Adrenal gland (tissue), 19 donors: ENCODE data around the gene ADGRG4. TPM values are rescaled to one million over a fixed set of nuclear protein-coding genes. Genes with fewer than 3 reads are reported as not detected.
"Not testable (repeated sequence)": the region's sequence is repeated elsewhere in the genome, so short reads cannot be mapped to it uniquely, and the experiment has no call there.

ENCODE experiments used
- DNase-seq, 7 donors: peaks; one replicate each; pipeline ENCODE4 v3.0.0-alpha.2; 2019 to 2020
- H3K27ac ChIP-seq, 5 donors: fragments of 200-600 bp; sonication (generic) in 4 of 5; 1 replicate in 3 of 5; 2 replicates in 2 of 5; pipeline versions ENCODE4 v1.5.1 to v1.8.0; 2016 to 2020; ENCODE audit warnings: mild to moderate bottlenecking in 1 of 5
- H3K27me3 ChIP-seq: fragments of 200-600 bp; 2 replicates; pipeline ENCODE4 v1.8.0; 2021
- H3K36me3 ChIP-seq, 2 donors: fragments of 200-600 bp; replicated peaks in 1 of 2; 1 replicate in 1 of 2; 2 replicates in 1 of 2; pipeline versions ENCODE4 v1.5.1 to v1.8.0; 2018 to 2022
- H3K4me1 ChIP-seq, 2 donors: fragments of 200-600 bp; replicated peaks in 1 of 2; 1 replicate in 1 of 2; 2 replicates in 1 of 2; pipeline versions ENCODE4 v1.5.1 to v1.8.0; 2018 to 2021
- H3K4me3 ChIP-seq, 4 donors: fragments of 200-600 bp; sonication (generic) in 3 of 4; one replicate each; pipeline ENCODE4 v1.5.1; 2016 to 2018
- H3K9me3 ChIP-seq, 3 donors: fragments of 200-600 bp; sonication (generic) in 1 of 3; replicated peaks in 1 of 3; 1 replicate in 2 of 3; 2 replicates in 1 of 3; pipeline versions ENCODE4 v1.5.1 to v1.8.0; 2016 to 2021
- CTCF ChIP-seq, 6 experiments: fragments of 450-650 bp in 4 of 6; fragments of 200-600 bp in 2 of 6; sonication (generic) in 1 of 6; IDR thresholded peaks; 1 replicate in 5 of 6; 2 replicates in 1 of 6; pipeline versions ENCODE4 v1.5.1 to v1.8.0; 2016 to 2021; ENCODE audit warnings: antibody characterized with exemption in 6 of 6, mild to moderate bottlenecking in 2 of 6, moderate library complexity in 1 of 6
- POLR2A ChIP-seq, 2 donors: fragments of 450-650 bp; IDR thresholded peaks; one replicate each; pipeline ENCODE4 v1.6.1; 2017; ENCODE audit warnings: antibody characterized with exemption in 2 of 2, mild to moderate bottlenecking in 2 of 2, moderate library complexity in 1 of 2
- WGBS, 4 donors: extraction: QIAGEN DNeasy Blood & Tissue Kit in 2 of 4; methylation state at CpG; one replicate each; pipeline versions ENCODE4 v1.1.5 to v1.1.7; 2013 to 2017; 5-methylcytosine and 5-hydroxymethylcytosine counted together
- intact Hi-C, 2 donors: fragments of 100-400 bp; cut with DNase I; formaldehyde crosslinking; loops; one replicate each; pipeline versions ENCODE4 v1.14.1 to v1.15.0; 2022 to 2023
- long read RNA-seq, 10 donors: library from polyadenylated mRNA in 3 of 10; unstranded in 2 of 10; stranded (forward) in 1 of 10; transcript quantifications; one replicate each; pipeline ENCODE4 v2.0.0 and lab custom pipeline, GENCODE V29; 2021 to 2026
- polyA plus RNA-seq, 3 donors: library from polyadenylated mRNA; stranded (reverse); fragments of 200-250 nt in 2 of 3; fragments of 350-450 nt in 1 of 3; fragmentation: Illumina TruSeq in 1 of 3; extraction: RNeasy Lipid Tissue Mini Kit (QIAGEN cat#74804) in 1 of 3; gene quantifications; one replicate each; pipeline ENCODE4 v1.2.3, GENCODE V29; 2013 to 2014
- total RNA-seq, 9 donors: library from RNA; depleted of rRNA in 4 of 9; stranded (reverse); fragments of >200 nt in 4 of 9; fragments of 120-200 nt in 1 of 9; fragmentation: NEBNext Ultra II Directional in 1 of 9; extraction: Animal tissue kit (Norgen Biotek cat#: 25700) in 1 of 9; gene quantifications; one replicate each; pipeline versions ENCODE4 v1.1.0 to v1.2.4, GENCODE V29; 2013 to 2023
- donor health status: healthy with polysubstance abuse.
- donor health status: Bipolar disorder and iron deficiency.
- donor health status: DM: yes; HTN: yes; CAD: no.
- donor health status: DM: no; HTN: no; CAD: no.
- donor health status: DM: no; HTN: no; CAD: no.
- donor health status: DM: yes; HTN: yes; CAD: no.

ADGRG4 gene
- under 1 TPM in 5 of 9 donors, not detected in 4; under 0.01 to 0.11 (median under 0.01) TPM for total RNA-seq
- under 1 TPM; under 0.01 to 0.07 (median 0.02) TPM for polyA plus RNA-seq
- long read RNA-seq, donor 1 = 0 reads
- long read RNA-seq, donor 2 = 0 reads
- long read RNA-seq, donor 3 = 0 reads
- long read RNA-seq, donor 4 = 0 reads
- long read RNA-seq, donor 5 = 0 reads
- long read RNA-seq, donor 6 = 0 reads
- long read RNA-seq, donor 7 = 0 reads
- long read RNA-seq, donor 8 = 0 reads
- long read RNA-seq, donor 9 = 0 reads
- long read RNA-seq, donor 10 = 0 reads

GRCh38 chrX:136300721-136301120 lies at the start of gene ADGRG4:
TSS of gene ADGRG4 (plus strand) at chrX:136300963. CDS start at chrX:136308778, 7,815 bp downstream.
- not testable (repeated sequence) for H3K4me3 ChIP-seq

GRCh38 chrX:136251041-136251991 lies 49.4 kb upstream of the ADGRG4 start, which contains the start of gene MAP7D3:
TSS of gene MAP7D3 (minus strand) at chrX:136251400. CDS start at chrX:136251358, 42 bp downstream.
- Histone ChIP-seq H3K4me3 (peak within 1 kb of the TSS in 3 of 4 donors; percentile 30 to 63 (median 56)), H3K9me3 (no peaks in the 10 kb centered on the region), H3K27ac (peak within 1 kb of the TSS in 4 of 5 donors; percentile 47 to 86 (median 73)), H3K36me3 (no peaks in the 10 kb centered on the region), H3K4me1 (no peaks in the 10 kb centered on the region), H3K27me3 (peaks cover 4% of the 10 kb centered on the region)
- intact Hi-C loops = no loop called here
- TF ChIP-seq POLR2A (IDR thresholded peaks at IDR 0.05) (peak in 1 of 2 donors; percentile 46), CTCF (IDR thresholded peaks at IDR 0.05) (no peak)
- peak; percentile 46 to 69 (median 61) for DNase-seq
- 0 to 48% (median 21%) methylated on average over 5 to 58 of the region's 73 CpGs for WGBS, 4 donors

More at GRCh38 chrX:136300721-136301120, at the start of gene ADGRG4:
- H3K27me3 ChIP-seq, DNase-seq, H3K4me1 ChIP-seq, H3K36me3 ChIP-seq, H3K9me3 ChIP-seq, H3K27ac ChIP-seq, intact Hi-C loops: not testable (repeated sequence)
- WGBS, 4 donors = 86 to 98% (median 94%) methylated on average over 4 of the region's 4 CpGs

GRCh38 chrX:136255541-136255940 lies 45.2 kb upstream of the ADGRG4 start:
- intact Hi-C loops = no loop called here
- TF ChIP-seq POLR2A (IDR thresholded peaks at IDR 0.05) = no peak
- no peak for TF ChIP-seq CTCF (IDR thresholded peaks at IDR 0.05)
- no peaks in the 10 kb centered on the region for H3K36me3 ChIP-seq
- WGBS, 4 donors = 43 to 62% (median 57%) methylated on average over 3 to 5 of the region's 5 CpGs
- no peaks in the 10 kb centered on the region for H3K4me1 ChIP-seq
- no peak for DNase-seq
- peaks cover 4% of the 10 kb centered on the region for H3K27me3 ChIP-seq
- no peak overlapping the region for H3K27ac ChIP-seq
- no peaks in the 10 kb centered on the region for H3K9me3 ChIP-seq
- no peak overlapping the region for H3K4me3 ChIP-seq

GRCh38 chrX:136256026-136256425 lies 44.7 kb upstream of the ADGRG4 start:
- TF ChIP-seq POLR2A (IDR thresholded peaks at IDR 0.05) (no peak), CTCF (IDR thresholded peaks at IDR 0.05) (no peak)
- Histone ChIP-seq H3K27me3 (peaks cover 4% of the 10 kb centered on the region), H3K36me3 (no peaks in the 10 kb centered on the region), H3K4me1 (no peaks in the 10 kb centered on the region), H3K27ac (no peak overlapping the region), H3K4me3 (no peak overlapping the region), H3K9me3 (no peaks in the 10 kb centered on the region)
- intact Hi-C loops = no loop called here
- DNase-seq = no peak
- 44 to 62% (median 48%) methylated on average over 7 of the region's 7 CpGs for WGBS, 4 donors
